Transverse colon (tissue), 4 donors: Measurements from ENCODE around the gene POC1A.

Experiments used
- CTCF ChIP-seq, 5 experiments: fragments of 200-600 bp in 3 of 5; fragments of 450-650 bp in 2 of 5; sonication (generic) in 3 of 5; IDR thresholded peaks; 1 replicate in 2 of 5; 2 replicates in 3 of 5; pipeline ENCODE4 v1.5.1; 2016 to 2017; ENCODE audit warnings: antibody characterized with exemption in 5 of 5, inconsistent platforms in 3 of 5, mild to moderate bottlenecking in 2 of 5, moderate library complexity in 1 of 5
- EP300 ChIP-seq: sonication (generic); formaldehyde crosslinking; IDR thresholded peaks from one replicate; pipeline ENCODE4 v1.6.1; 2017; ENCODE audit warnings: antibody characterized with exemption, low read depth
- POLR2A ChIP-seq: fragments of 450-650 bp; IDR thresholded peaks from one replicate; pipeline ENCODE4 v1.6.1; 2016; ENCODE audit warnings: antibody characterized with exemption, mild to moderate bottlenecking, moderate library complexity
- POLR2AphosphoS5 ChIP-seq, 3 donors: sonication (generic); formaldehyde crosslinking; IDR thresholded peaks; one replicate each; pipeline ENCODE4 v1.6.1; 2016; ENCODE audit warnings: antibody characterized with exemption in 3 of 3

GRCh38 chr3:52085681-52086282, 68.4 kb downstream of the POC1A start:
- TF ChIP-seq POLR2A (no peak), CTCF (IDR thresholded peaks at IDR 0.05) (no peak), POLR2AphosphoS5 (IDR thresholded peaks at IDR 0.05) (no peak), EP300 (no peak)
